ENCODE data around the gene ZKSCAN8.

DNA sequence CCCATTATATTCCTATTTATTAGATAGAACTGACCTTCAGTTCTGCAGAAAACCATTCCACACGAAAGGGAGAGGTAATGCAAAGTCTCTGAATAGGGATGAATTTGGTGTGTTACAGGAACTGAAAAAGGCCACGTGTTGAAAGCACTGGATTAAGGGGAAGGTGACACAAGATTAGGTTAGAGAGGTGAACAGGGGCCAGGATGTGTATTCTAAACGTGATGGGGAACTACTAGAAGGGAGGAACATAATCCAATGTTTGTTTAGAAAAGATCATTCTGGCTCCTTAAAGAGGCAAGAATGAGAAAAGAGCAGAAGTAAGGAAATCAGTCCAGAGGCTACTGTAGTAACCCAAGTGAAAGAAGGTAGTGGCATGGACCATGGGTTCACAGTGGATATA is 6.3 kb upstream of the ZKSCAN8 start:
- TF ChIP-seq POLR2A (IDR thresholded peaks at IDR 0.05), result no peak
- TF ChIP-seq, protein P1, sequence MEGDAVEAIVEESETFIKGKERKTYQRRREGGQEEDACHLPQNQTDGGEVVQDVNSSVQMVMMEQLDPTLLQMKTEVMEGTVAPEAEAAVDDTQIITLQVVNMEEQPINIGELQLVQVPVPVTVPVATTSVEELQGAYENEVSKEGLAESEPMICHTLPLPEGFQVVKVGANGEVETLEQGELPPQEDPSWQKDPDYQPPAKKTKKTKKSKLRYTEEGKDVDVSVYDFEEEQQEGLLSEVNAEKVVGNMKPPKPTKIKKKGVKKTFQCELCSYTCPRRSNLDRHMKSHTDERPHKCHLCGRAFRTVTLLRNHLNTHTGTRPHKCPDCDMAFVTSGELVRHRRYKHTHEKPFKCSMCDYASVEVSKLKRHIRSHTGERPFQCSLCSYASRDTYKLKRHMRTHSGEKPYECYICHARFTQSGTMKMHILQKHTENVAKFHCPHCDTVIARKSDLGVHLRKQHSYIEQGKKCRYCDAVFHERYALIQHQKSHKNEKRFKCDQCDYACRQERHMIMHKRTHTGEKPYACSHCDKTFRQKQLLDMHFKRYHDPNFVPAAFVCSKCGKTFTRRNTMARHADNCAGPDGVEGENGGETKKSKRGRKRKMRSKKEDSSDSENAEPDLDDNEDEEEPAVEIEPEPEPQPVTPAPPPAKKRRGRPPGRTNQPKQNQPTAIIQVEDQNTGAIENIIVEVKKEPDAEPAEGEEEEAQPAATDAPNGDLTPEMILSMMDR (IDR thresholded peaks at IDR 0.05), result no peak

Measured in esophagus squamous epithelium (tissue), 4 donors.